Measurements from ENCODE around the gene VIT.

VIT gene

GRCh38 chr2:36731941-36732672, 35.6 kb downstream of the VIT start:
- TF ChIP-seq CTCF (IDR thresholded peaks at IDR 0.05; ENCODE audit: insufficient read depth, missing control alignments): no peak
- FAIRE-seq (no peak), DNase-seq (ENCODE audit: insufficient read length, low spot score) (no peak)

GRCh38 chr2:36732673-36733036, 36.1 kb downstream of the VIT start:
- TF ChIP-seq CTCF (IDR thresholded peaks at IDR 0.05; ENCODE audit: insufficient read depth, missing control alignments): no peak
- DNase-seq (ENCODE audit: insufficient read length, low spot score): no peak
- FAIRE-seq: no peak

GRCh38 chr2:36733215-36733614, 36.7 kb downstream of the VIT start:
- FAIRE-seq: no peak
- TF ChIP-seq CTCF (IDR thresholded peaks at IDR 0.05; ENCODE audit: insufficient read depth, missing control alignments): no peak
- no peak for DNase-seq (ENCODE audit: insufficient read length, low spot score)

- no peak for DNase-seq (ENCODE audit: insufficient read length, low spot score)
- TF ChIP-seq CTCF (IDR thresholded peaks at IDR 0.05; ENCODE audit: insufficient read depth, missing control alignments): no peak
- FAIRE-seq: no peak
Observed at GRCh38 chr2:36734304-36734703, 37.8 kb downstream of the VIT start.

GRCh38 chr2:36737131-36737750, 40.7 kb downstream of the VIT start:
- no peak for TF ChIP-seq CTCF (IDR thresholded peaks at IDR 0.05; ENCODE audit: insufficient read depth, missing control alignments)
- FAIRE-seq: no peak
- no peak for DNase-seq (ENCODE audit: insufficient read length, low spot score)

- TF ChIP-seq CTCF (IDR thresholded peaks at IDR 0.05; ENCODE audit: insufficient read depth, missing control alignments): no peak
- no peak for DNase-seq (ENCODE audit: insufficient read length, low spot score)
- peak; percentile 94 for FAIRE-seq
Observed at GRCh38 chr2:36740061-36740460, 43.6 kb downstream of the VIT start.

- FAIRE-seq: no peak
- no peak for DNase-seq (ENCODE audit: insufficient read length, low spot score)
- no peak for TF ChIP-seq CTCF (IDR thresholded peaks at IDR 0.05; ENCODE audit: insufficient read depth, missing control alignments)
Observed at GRCh38 chr2:36741188-36741837, 44.8 kb downstream of the VIT start.

Data from D721Med (cell line).